AG10803 (cell line): Measurements from ENCODE around the gene LTBP1.

Experiments used
- DNase-seq: peaks from one replicate; pipeline ENCODE4 v3.0.0; 2010; ENCODE audit warnings: low read depth
- H3K4me3 ChIP-seq: 2 replicates; pipeline ENCODE4 v1.5.1; 2011; ENCODE audit warnings: mild to moderate bottlenecking, low read length, control low read depth
- CTCF ChIP-seq: conservative IDR thresholded peaks from 2 replicates; pipeline ENCODE4 v1.5.1; 2011; ENCODE audit warnings: mild to moderate bottlenecking, low read length, control low read depth, inconsistent platforms

Gene LTBP1

GRCh38 chr2:33377048-33377447 is 430.3 kb downstream of the LTBP1 start:
- peak; percentile 65 for DNase-seq
- H3K4me3 ChIP-seq: no peak overlapping the region
- TF ChIP-seq CTCF: no peak

- TF ChIP-seq CTCF: no peak
- DNase-seq: peak; percentile 48
- H3K4me3 ChIP-seq: no peak overlapping the region
Measured at GRCh38 chr2:33378556-33379210, 431.9 kb downstream of the LTBP1 start.

GRCh38 chr2:33380001-33380609 is 433.4 kb downstream of the LTBP1 start:
- no peak overlapping the region for H3K4me3 ChIP-seq
- TF ChIP-seq CTCF: peak; percentile 51
- no peak for DNase-seq

- TF ChIP-seq CTCF: no peak
- no peak for DNase-seq
- no peak overlapping the region for H3K4me3 ChIP-seq
Measured at GRCh38 chr2:33380719-33381118, 434.0 kb downstream of the LTBP1 start.

- DNase-seq: no peak
- H3K4me3 ChIP-seq: no peak overlapping the region
- TF ChIP-seq CTCF: no peak
Measured at GRCh38 chr2:33381301-33381858, 434.6 kb downstream of the LTBP1 start.

GRCh38 chr2:33383855-33384598 is 437.3 kb downstream of the LTBP1 start:
- no peak for TF ChIP-seq CTCF
- H3K4me3 ChIP-seq: no peak overlapping the region
- DNase-seq: no peak

- no peak overlapping the region for H3K4me3 ChIP-seq
- no peak for TF ChIP-seq CTCF
- DNase-seq: peak; percentile 51
Measured at GRCh38 chr2:33384599-33384961, 437.8 kb downstream of the LTBP1 start.
